Measurements from ENCODE around the gene CFAP61. TPM values are rescaled to one million over a fixed set of nuclear protein-coding genes. Genes with fewer than 3 reads are reported as not detected.
A peak's percentile ranks its signal among the peaks of the same experiment; 100 is the strongest.
"Not testable (repeated sequence)": the region's sequence is repeated elsewhere in the genome, so short reads cannot be mapped to it uniquely, and the experiment has no call there.

Gene CFAP61
- polyA plus RNA-seq, 3 donors from 2014 or later = 1.3 to 3.2 TPM; not detected in 1

DNA sequence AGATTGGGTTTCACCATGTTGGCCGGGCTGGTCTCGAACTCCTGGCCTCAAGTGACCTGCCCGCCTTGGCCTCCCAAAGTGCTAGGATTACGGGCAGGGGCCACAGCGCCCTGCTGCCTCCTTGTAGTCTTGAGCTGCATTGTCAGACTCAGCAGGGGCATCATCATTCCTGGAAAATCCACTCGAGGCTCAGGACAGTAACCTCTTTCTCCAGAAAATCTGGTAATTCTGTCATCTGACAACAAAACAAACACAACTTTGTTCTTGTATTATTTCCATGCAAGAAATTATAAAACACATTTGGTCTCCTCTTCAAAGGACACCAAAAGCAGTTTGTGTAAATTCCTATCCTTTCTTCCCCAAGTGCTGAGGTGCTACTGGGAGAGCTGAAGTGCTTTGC, 178.4 kb downstream of the CFAP61 start:
- DNase-seq = no peak
- Mint-ChIP-seq H3K4me1 (peaks cover 22 to 25% of the 10 kb centered on the region in 2 donors), H3K9me3 (peaks cover 0 to 12% (median 0%) of the 10 kb centered on the region in 6 donors), H3K4me3 (no peak overlapping the region), H3K27ac (peak overlapping the region in 1 of 6 donors; percentile 59), H3K27me3 (ENCODE audit: low read depth in 3 of 3) (peaks cover 0 to 2% (median 0%) of the 10 kb centered on the region in 3 donors), H3K36me3 (no peaks in the 10 kb centered on the region)

DNA sequence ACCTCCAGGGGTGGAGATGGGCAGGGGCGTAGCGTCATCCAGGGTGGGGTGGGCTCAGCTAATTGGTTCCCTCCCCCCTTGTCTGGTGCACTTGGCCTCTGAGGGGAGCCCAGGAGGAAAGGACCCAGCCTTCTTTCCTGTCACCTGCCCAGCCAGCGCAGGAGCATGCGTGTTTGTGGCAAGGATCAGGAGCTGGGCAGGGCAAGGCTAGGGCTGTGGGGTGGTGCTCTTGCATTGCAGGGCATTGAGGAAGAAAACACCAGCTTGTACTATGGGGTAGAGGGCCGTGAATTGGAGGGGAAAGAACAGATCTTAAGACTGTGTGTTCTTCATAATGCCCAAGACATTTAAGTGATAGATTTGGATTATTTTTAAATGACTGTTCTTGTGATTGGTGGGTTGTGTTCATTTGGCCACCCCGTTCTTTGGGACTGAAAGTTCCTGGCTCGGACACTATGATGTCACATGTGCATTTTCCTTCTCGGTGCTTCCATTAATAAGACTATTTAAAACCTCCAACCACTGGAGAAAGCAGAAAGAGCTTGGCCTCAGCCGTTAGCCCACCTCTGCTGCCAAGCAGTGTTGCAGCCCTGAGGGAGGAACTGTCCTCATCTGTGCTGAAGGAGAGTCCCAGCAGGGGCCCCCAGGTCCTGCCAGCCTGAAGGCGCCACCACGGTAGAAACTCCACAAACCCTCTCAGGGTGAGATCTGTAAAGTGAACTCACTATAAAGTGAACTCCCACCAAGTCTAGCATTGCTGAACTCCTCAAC, 179.4 kb downstream of the CFAP61 start:
- Mint-ChIP-seq H3K4me3 (no peak overlapping the region), H3K4me1 (peaks cover 14 to 17% of the 10 kb centered on the region in 2 donors), H3K27ac (peak overlapping the region in 3 of 6 donors; percentile 25 to 67 (median 34)), H3K27me3 (ENCODE audit: low read depth in 3 of 3) (peaks cover 0 to 2% (median 0%) of the 10 kb centered on the region in 3 donors), H3K9me3 (peaks cover 0 to 9% (median 0%) of the 10 kb centered on the region in 6 donors), H3K36me3 (no peaks in the 10 kb centered on the region)
- no peak for DNase-seq

DNA sequence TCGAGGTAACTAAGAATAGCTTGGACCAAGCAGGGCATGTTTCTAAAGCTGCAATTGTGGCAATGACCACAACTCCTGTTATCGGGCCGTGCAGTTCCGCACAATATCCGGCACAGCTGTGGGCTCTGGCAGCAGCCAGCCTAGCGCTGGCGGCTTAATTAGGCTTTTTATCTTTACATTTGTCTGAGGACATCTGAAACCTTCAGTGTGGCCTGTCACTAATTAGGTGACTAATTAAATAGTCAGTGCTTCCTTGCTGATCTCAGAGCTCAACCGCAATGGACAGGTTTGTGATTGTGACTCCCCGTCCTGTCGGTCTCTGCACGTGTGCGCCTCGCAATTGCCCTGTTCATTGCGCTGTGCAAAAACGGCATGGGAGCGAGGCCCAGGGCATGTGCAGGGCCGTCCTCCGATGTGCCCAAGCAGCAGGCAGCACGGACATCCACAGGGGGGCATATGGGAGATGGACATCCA, 180.7 kb downstream of the CFAP61 start:
- Mint-ChIP-seq H3K36me3 (no peaks in the 10 kb centered on the region), H3K9me3 (no peaks in the 10 kb centered on the region), H3K4me3 (peak overlapping the region in 3 of 5 donors; percentile 28 to 55 (median 44)), H3K27ac (peak overlapping the region in 5 of 6 donors; percentile 27 to 80 (median 67)), H3K4me1 (peaks cover 17 to 24% of the 10 kb centered on the region in 2 donors), H3K27me3 (ENCODE audit: low read depth in 3 of 3) (peaks cover 0 to 2% (median 0%) of the 10 kb centered on the region in 3 donors)
- peak in 2 of 3 donors; percentile 32 to 35 for DNase-seq

DNA sequence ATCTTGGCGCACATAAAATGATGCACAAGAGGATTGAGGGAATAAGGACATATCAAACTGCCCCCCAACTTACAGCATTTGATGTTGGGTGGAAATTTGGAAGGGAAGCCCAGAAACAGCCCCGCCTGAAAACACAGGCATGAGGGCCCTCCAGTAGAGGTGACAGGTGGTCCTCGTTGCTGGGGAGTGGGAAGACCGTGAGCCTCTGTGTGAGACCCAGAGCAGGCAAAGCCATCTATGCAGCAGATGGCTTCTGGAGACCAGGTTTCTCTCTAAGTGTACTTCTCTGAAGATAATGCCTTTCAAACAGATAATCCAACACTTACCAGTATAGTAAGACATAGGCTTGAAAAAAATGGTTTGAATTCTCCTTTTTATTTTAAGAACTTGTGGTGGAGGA, 183.3 kb downstream of the CFAP61 start:
- DNase-seq = no peak
- Mint-ChIP-seq H3K4me1 (peaks cover 17 to 24% of the 10 kb centered on the region in 2 donors), H3K36me3 (no peaks in the 10 kb centered on the region), H3K27me3 (ENCODE audit: low read depth in 3 of 3) (no peaks in the 10 kb centered on the region), H3K27ac (peak overlapping the region in 4 of 6 donors; percentile 11 to 81 (median 48)), H3K9me3 (no peaks in the 10 kb centered on the region), H3K4me3 (no peak overlapping the region)

DNA sequence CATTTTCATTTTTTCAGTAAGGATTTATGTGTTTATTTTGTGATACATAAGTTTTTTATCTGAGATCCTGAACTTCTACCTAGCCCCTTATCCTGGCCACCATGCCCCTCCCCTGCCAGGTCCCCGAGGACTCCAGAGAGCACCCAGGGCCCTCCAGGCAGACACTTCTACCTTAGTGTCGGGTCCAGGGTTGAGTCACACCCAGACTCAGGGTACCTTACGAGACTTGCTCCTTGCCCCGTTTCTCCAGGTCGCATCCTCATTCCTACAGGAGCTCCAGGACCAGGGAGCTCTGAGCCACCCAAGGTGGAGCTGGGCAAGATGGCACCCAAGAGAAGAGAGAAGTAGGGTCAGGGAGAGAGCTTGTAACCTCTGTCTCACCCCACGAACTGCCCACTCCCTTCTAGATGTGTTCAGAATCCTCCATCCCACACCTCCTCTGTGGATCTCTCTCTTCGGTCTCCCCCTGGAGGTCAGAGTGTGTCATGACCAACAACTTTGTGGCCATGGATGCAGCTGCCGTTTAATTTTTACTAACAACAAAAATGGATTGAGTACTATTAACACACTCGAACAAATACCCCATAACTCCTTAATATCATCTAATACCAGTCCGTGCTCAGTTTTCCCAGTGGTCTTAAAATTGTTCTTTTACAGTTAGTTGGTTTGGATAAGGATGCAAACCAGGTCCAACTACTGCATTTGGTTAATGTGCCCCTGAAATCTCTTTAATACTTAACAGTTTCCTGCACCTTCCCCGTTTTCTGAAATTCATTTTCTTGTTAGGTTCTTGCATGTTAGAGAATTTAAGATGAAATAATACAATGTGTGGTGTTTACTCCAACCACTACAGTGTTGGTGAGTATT, 185.0 kb downstream of the CFAP61 start:
- DNase-seq = peak; percentile 64 to 72 (median 68)
- no peaks in the 10 kb centered on the region for H3K36me3 Mint-ChIP-seq
- peaks cover 0 to 1% (median 0%) of the 10 kb centered on the region in 3 donors for H3K27me3 Mint-ChIP-seq (ENCODE audit: low read depth in 3 of 3)
- no peaks in the 10 kb centered on the region for H3K9me3 Mint-ChIP-seq
- peak overlapping the region in 5 of 6 donors; percentile 5 to 89 (median 62) for H3K27ac Mint-ChIP-seq
- H3K4me3 Mint-ChIP-seq = no peak overlapping the region
- H3K4me1 Mint-ChIP-seq = peaks cover 17 to 21% of the 10 kb centered on the region in 2 donors

DNA sequence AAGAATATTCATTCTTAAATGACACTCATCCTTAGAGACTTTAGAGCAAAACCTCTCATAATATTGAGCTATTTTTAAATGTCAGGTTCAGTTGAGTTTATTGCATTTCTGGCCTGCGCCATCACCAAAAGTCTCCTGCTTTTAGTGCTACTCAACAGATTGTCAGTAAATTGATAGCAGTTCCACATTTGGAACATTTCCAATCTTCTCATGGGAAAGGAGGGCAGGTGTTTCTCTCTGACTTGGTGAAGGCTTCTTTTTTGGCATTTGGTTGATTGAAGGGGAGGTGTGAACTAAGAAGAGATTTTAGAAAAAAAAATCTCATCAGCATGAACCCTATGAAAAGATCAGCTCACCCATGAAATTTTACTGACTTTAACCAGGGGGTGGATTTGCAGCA, 189.6 kb downstream of the CFAP61 start:
- H3K27ac Mint-ChIP-seq = no peak overlapping the region
- peaks cover 0 to 1% (median 0%) of the 10 kb centered on the region in 6 donors for H3K9me3 Mint-ChIP-seq
- peaks cover 0 to 4% (median 0%) of the 10 kb centered on the region in 3 donors for H3K36me3 Mint-ChIP-seq
- no peak overlapping the region for H3K4me3 Mint-ChIP-seq
- H3K27me3 Mint-ChIP-seq (ENCODE audit: low read depth in 3 of 3) = peaks cover 1 to 2% (median 1%) of the 10 kb centered on the region in 3 donors
- no peak for DNase-seq
- peaks cover 8% of the 10 kb centered on the region in 2 donors for H3K4me1 Mint-ChIP-seq

DNA sequence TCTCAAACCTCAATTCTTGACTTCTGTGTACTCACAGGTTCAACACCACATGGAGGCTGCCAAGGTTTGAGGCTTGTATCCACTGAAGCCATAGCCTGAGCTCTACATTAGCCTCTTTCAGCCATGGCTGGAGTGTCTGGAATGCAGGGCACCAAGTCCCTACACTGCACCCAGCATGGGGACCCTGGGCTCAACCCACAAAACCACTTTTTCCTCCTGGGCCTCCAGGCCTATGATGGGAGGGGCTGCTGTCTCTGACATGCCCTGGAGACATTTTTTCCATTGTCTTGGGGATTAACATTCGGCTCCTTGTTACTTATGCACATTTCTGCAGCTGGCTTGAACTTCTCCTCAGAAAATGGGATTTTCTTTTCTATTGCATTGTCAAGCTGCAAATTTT, 192.1 kb downstream of the CFAP61 start:
- H3K9me3 Mint-ChIP-seq; H3K4me3 Mint-ChIP-seq; DNase-seq; H3K4me1 Mint-ChIP-seq; H3K36me3 Mint-ChIP-seq; H3K27me3 Mint-ChIP-seq (ENCODE audit: low read depth in 3 of 3); H3K27ac Mint-ChIP-seq: not testable (repeated sequence)

DNA sequence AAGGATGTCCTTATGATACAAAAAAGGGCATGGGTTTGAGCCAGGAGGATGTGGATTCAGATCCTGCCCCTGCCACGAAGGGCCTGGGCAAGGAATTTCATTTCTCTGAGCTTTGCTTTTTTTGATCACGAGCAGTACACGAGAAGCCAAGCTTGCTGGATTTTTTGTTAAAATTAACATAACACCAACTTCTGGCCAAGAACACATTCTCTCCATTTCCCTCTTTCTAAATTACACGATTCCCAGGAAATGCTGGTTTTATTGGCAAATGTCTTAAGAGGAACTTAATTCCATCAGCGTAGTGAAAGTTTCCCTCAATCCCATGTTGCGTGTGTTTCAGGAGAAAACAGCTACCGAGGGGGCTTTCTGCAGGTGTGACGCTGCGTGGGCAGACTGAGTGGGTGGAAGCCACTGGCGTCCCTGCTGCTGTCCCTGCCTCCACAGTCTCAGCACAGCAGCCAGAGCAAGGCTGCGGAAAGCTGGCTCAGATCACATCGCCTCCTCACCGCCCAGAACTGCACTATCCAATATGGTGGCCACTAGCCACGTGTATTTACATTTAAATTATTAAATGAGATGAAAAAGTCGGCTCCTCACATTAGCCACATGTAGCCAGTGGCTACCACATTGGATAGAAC, 194.8 kb downstream of the CFAP61 start:
- H3K4me3 Mint-ChIP-seq = no peak overlapping the region
- no peak for DNase-seq
- H3K27me3 Mint-ChIP-seq (ENCODE audit: low read depth in 3 of 3) = peaks cover 0 to 8% (median 7%) of the 10 kb centered on the region in 3 donors
- H3K9me3 Mint-ChIP-seq = peaks cover 0 to 1% (median 0%) of the 10 kb centered on the region in 6 donors
- H3K4me1 Mint-ChIP-seq = no peaks in the 10 kb centered on the region
- H3K27ac Mint-ChIP-seq = no peak overlapping the region
- peaks cover 0 to 8% (median 0%) of the 10 kb centered on the region in 3 donors for H3K36me3 Mint-ChIP-seq

DNA sequence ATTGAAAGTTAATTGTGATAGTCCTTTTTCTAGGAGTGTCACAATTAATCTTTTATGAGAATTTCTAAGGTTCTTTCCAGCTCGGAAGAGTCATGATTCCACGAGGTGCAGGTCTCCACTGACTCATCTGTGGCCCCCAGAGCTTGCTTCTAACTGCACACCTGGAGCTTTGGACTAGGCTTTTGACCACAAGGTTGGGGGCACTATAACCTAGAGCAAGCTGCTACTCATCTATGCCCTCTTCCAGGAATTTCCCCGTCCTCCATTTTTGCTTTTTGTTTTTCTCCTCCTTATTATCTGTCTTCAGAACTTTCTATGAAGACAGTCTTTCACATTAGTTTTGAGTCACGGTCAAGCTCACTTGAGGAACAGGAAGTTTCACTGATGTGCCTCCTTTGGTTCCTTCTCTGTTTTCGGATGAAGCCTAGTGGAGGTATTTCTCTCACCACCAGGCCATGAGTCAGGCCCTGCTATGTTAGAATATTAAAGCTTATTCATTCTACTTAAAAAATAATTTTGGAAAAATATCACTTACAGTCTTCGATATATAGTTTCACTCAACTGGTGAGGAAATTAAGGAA, 196.4 kb downstream of the CFAP61 start:
- Mint-ChIP-seq H3K4me3 (no peak overlapping the region), H3K36me3 (peaks cover 0 to 8% (median 0%) of the 10 kb centered on the region in 3 donors), H3K27me3 (ENCODE audit: low read depth in 3 of 3) (peaks cover 0 to 8% (median 5%) of the 10 kb centered on the region in 3 donors), H3K27ac (no peak overlapping the region), H3K4me1 (no peaks in the 10 kb centered on the region), H3K9me3 (peaks cover 0 to 1% (median 0%) of the 10 kb centered on the region in 6 donors)
- no peak for DNase-seq

DNA sequence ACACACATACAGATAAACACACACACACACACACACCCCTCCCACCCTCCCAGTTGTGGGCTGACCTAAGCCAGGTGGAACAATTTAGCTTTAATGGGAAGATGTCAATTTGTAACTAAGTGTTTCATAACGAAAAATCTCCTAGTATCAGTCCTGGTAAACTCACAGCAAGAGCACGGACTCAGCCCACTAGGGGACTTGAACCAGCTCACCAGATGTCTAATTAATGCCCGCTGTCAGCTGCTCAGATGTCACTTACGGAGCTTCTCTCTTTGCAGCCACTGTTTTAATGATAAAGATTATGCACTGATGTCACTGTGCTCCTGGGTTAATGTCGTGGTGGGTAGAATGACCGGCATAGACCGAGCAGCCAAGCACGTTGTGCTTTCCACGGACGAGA, 199.0 kb downstream of the CFAP61 start:
- Mint-ChIP-seq H3K27me3 (ENCODE audit: low read depth in 3 of 3) (peaks cover 1 to 13% (median 9%) of the 10 kb centered on the region in 3 donors), H3K36me3 (peaks cover 0 to 4% (median 0%) of the 10 kb centered on the region in 3 donors), H3K9me3 (no peaks in the 10 kb centered on the region), H3K4me1 (no peaks in the 10 kb centered on the region), H3K4me3 (no peak overlapping the region), H3K27ac (no peak overlapping the region)
- no peak for DNase-seq

DNA sequence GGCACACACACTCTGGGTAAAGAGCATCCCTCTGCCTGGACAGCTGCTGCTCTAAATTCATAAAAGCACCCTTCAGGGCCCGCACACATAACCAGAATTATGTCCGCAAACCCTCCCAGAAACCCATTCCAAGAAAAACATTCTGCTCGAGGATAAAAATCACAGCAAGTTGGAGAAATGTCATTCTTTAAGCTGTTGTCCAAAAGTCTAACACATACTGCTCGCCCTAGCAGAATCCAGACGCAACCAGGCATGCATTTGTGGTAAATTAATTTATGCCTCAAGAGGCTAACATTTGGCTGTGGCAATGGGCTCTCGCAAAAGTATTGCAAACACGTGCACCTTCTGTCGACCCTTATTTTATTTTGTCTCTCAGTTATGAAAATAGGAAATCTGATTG, 199.5 kb downstream of the CFAP61 start:
- Mint-ChIP-seq H3K4me1 (no peaks in the 10 kb centered on the region), H3K27me3 (ENCODE audit: low read depth in 3 of 3) (peaks cover 1 to 13% (median 9%) of the 10 kb centered on the region in 3 donors), H3K9me3 (no peaks in the 10 kb centered on the region), H3K27ac (no peak overlapping the region), H3K4me3 (no peak overlapping the region), H3K36me3 (peaks cover 0 to 4% (median 0%) of the 10 kb centered on the region in 3 donors)
- DNase-seq = no peak

DNA sequence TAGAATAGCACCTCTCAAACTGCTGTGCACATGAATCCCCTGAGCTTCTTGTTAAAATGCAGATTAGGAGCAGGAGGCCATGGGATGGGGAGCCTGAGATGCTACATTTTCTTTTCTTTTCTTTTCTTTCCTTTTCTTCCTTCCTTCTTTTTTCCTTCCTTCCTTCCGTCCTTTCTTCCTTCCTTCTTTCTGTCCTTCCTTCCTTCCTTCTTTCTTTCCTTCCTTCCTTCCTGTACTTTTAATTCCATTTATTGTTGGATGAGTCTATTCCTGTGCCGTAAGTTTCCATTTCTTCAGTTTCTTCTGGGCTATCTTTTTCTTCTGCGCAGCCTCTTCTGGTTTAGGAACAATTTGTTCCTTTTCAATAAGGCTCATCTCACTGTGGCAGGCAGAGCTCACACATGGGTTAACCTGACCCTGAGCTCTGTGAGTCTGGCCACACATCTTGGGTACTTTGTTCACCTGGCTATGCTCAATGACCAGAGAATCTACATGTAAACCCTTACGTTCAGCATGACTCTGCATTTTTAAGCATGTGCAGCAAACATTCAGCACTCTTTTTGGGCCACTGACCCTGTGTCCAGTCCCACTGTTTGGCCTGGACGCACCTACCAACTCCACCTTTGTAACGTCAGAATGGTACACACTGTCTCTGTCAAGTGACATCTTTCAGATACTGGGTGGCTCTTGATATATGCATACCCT, 200.9 kb downstream of the CFAP61 start:
- no peaks in the 10 kb centered on the region for H3K36me3 Mint-ChIP-seq
- no peaks in the 10 kb centered on the region for H3K4me1 Mint-ChIP-seq
- H3K27ac Mint-ChIP-seq = no peak overlapping the region
- H3K4me3 Mint-ChIP-seq = no peak overlapping the region
- H3K27me3 Mint-ChIP-seq (ENCODE audit: low read depth in 3 of 3) = peaks cover 1 to 16% (median 9%) of the 10 kb centered on the region in 3 donors
- no peaks in the 10 kb centered on the region for H3K9me3 Mint-ChIP-seq
- no peak for DNase-seq

Data from immature natural killer cell (primary cell).